Lower leg skin (tissue), 4 donors: Measurements from ENCODE around the gene GGT5. TPM values are rescaled to one million over a fixed set of nuclear protein-coding genes. Genes with fewer than 3 reads are reported as not detected.

Source experiments
- DNase-seq, 2 donors: peaks; one replicate each; pipeline ENCODE4 v3.0.0-alpha.2; 2019; ENCODE audit warnings: low spot score in 2 of 2
- H3K4me3 ChIP-seq: fragments of 200-600 bp; sonication (generic); 2 replicates; pipeline ENCODE4 v1.5.1; 2017; ENCODE audit warnings: mild to moderate bottlenecking, low read depth; ENCODE audit not compliant: poor library complexity, severe bottlenecking
- CTCF ChIP-seq, 3 donors: fragments of 450-650 bp; IDR thresholded peaks; one replicate each; pipeline ENCODE4 v1.5.1; 2016; ENCODE audit warnings: antibody characterized with exemption in 3 of 3, mild to moderate bottlenecking in 3 of 3, moderate library complexity in 2 of 3
- POLR2A ChIP-seq, 2 donors: fragments of 450-650 bp; IDR thresholded peaks; one replicate each; pipeline ENCODE4 v1.6.1; 2016 to 2017; ENCODE audit warnings: antibody characterized with exemption in 2 of 2, mild to moderate bottlenecking in 1 of 2, moderate library complexity in 1 of 2
- WGBS, 2 donors: methylation state at CpG; one replicate each; pipeline ENCODE4 v1.1.5; 2018; 5-methylcytosine and 5-hydroxymethylcytosine counted together
- intact Hi-C: fragments of 100-400 bp; cut with DNase I; formaldehyde crosslinking; loops from one replicate; pipeline ENCODE4 v1.15.0; 2023; ENCODE audit warnings: low total_unique reads
- total RNA-seq, 4 donors: library from RNA; depleted of rRNA; stranded (reverse); fragments of >200 nt; gene quantifications; one replicate each; pipeline ENCODE4 v1.1.0, GENCODE V29; 2016

GGT5 gene
- total RNA-seq, 4 donors from 2014 or later = 9.7 to 54.4 (median 15.3) TPM

GRCh38 chr22:24232725-24233124 lies 12.2 kb downstream of the GGT5 start:
- TF ChIP-seq CTCF (IDR thresholded peaks at IDR 0.05) = no peak
- TF ChIP-seq POLR2A (IDR thresholded peaks at IDR 0.05) = no peak
- 94 to 95% methylated on average over 11 to 15 of the region's 15 CpGs for WGBS, 2 donors
- no peak for DNase-seq
- intact Hi-C loops = no loop called here
- H3K4me3 ChIP-seq = no peak overlapping the region

GRCh38 chr22:24232124-24232523 lies 12.8 kb downstream of the GGT5 start:
- WGBS, 2 donors = 97 to 100% methylated on average over 4 to 5 of the region's 6 CpGs
- no peak overlapping the region for H3K4me3 ChIP-seq
- TF ChIP-seq POLR2A (IDR thresholded peaks at IDR 0.05) (no peak), CTCF (IDR thresholded peaks at IDR 0.05) (no peak)
- DNase-seq = no peak
- intact Hi-C loops = no loop called here

DNA sequence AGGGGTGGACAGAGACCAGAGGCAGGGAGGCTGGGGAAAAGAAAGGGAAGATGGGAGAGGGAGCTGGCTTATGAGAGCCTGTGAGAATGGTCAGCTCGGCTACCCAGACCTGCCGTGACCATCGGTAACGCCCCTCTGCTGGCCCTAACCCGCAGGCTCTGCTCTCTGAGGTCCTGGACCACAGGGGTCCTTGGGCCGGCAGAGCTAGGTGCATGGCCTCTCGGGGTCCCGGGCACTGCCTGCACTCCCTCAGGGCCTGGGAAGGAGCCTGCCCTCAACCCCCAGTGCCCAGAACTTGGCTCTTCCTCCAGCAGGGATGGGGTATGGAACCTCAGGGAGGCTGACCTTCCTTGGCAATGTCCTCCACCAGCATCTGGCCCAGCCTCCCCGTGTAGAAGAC lies 13.2 kb downstream of the GGT5 start:
- TF ChIP-seq POLR2A (IDR thresholded peaks at IDR 0.05) = no peak
- no peak for TF ChIP-seq CTCF (IDR thresholded peaks at IDR 0.05)
- DNase-seq = no peak
- no peak overlapping the region for H3K4me3 ChIP-seq
- intact Hi-C loops = no loop called here
- 91 to 96% methylated on average over 8 to 9 of the region's 9 CpGs for WGBS, 2 donors

DNA sequence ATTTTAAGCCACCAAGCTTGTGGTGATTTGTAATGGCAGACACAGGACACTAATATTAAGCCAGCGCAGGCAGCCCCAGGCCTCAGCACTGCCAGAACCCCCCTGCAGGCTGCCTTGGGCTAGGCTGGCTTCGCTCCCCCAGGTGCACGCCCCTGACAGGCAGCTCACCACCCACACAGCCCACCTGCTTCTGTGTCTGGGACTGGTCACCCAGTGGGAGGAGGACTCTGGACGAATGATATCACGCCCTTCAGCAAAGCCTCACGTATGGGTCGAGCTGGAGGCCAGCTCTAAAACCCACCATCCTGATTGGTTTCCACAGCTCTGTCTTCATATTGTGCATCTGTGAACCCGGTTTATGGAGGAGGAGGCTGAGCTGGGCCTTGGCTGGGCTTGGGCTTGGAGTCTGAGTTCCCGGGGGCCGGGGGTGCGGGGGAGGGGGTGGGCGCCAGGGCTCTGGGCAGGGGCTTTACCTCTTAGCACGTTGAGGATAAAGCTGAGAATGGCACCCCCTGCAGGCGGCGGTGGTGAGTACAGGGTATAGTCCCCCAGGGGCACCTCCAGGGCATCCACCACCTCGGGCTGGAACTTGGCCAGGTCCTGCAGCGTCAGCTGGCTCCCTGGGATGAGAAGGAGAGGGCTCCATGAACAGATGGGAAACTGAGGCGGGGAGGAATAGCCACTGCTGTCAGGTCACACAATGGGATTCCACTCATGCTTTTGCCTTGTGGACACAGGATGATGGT lies 13.8 kb downstream of the GGT5 start:
- 60 to 62% methylated on average over 18 of the region's 18 CpGs for WGBS, 2 donors
- H3K4me3 ChIP-seq = no peak overlapping the region
- TF ChIP-seq POLR2A (IDR thresholded peaks at IDR 0.05) = no peak
- TF ChIP-seq CTCF (IDR thresholded peaks at IDR 0.05) = no peak
- no peak for DNase-seq
- intact Hi-C loops = no loop called here

DNA sequence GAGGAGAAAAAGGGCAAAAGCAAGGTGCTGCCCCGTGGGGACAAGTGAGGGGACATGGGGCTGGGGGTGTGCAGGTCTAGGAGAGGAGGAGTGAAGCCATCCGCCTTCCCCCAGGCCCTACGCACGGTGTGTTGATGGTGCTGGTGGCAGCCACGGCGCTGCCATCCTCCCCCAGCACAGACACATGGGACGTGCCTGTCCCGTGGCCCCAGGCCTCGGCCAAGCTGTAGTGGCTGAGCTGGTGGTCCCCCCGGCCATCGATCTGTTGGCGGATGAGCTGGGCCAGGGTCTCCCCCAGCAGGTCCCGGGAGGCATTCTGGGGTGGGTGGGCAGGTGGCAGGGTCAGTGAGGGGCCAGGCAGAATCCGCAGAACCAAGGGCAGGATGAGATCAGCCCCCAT lies 18.9 kb downstream of the GGT5 start:
- WGBS, 2 donors = 95% methylated on average over 11 to 14 of the region's 14 CpGs
- no peak overlapping the region for H3K4me3 ChIP-seq
- no peak for DNase-seq
- TF ChIP-seq CTCF (IDR thresholded peaks at IDR 0.05) = no peak
- TF ChIP-seq POLR2A (IDR thresholded peaks at IDR 0.05) = no peak
- intact Hi-C loops = no loop called here
